RWPE2 (cell line): ENCODE data around the gene LRP1B.
A peak's percentile ranks its signal among the peaks of the same experiment; 100 is the strongest.

Experiments used
- ATAC-seq: fragments of 200-7000 bp; cut with Tn5 transposase; 3 replicates; pipeline ENCODE4 v1.9.1; 2021; ENCODE audit warnings: low read depth
- DNase-seq: peaks from one replicate; pipeline ENCODE4 v3.0.0-alpha.2; 2020; ENCODE audit warnings: low spot score
- H3K27ac ChIP-seq: fragments of 450-650 bp; 2 replicates; pipeline ENCODE4 v1.5.1; 2017; ENCODE audit warnings: mild to moderate bottlenecking; ENCODE audit not compliant: poor library complexity, severe bottlenecking
- H3K27me3 ChIP-seq: fragments of 250-450 bp; sonication (Bioruptor Pico); 2 replicates; pipeline ENCODE4 v1.5.1; 2021; ENCODE audit warnings: mild to moderate bottlenecking, moderate library complexity; ENCODE audit not compliant: insufficient read depth, poor library complexity, severe bottlenecking
- H3K36me3 ChIP-seq: fragments of 250-450 bp; sonication (Bioruptor Pico); 2 replicates; pipeline ENCODE4 v1.5.1; 2020; ENCODE audit warnings: low read depth, mild to moderate bottlenecking, moderate library complexity
- H3K4me1 ChIP-seq: fragments of 250-450 bp; sonication (Bioruptor Pico); 2 replicates; pipeline ENCODE4 v1.5.1; 2021; ENCODE audit warnings: mild to moderate bottlenecking, moderate library complexity; ENCODE audit not compliant: insufficient read depth, poor library complexity, severe bottlenecking
- H3K4me3 ChIP-seq: fragments of 250-450 bp; sonication (Bioruptor Pico); 2 replicates; pipeline ENCODE4 v1.5.1; 2021; ENCODE audit warnings: mild to moderate bottlenecking, moderate library complexity; ENCODE audit not compliant: severe bottlenecking
- H3K9me3 ChIP-seq: fragments of 250-450 bp; sonication (Bioruptor Pico); 2 replicates; pipeline ENCODE4 v1.5.1; 2021; ENCODE audit warnings: mild to moderate bottlenecking, moderate library complexity; ENCODE audit not compliant: severe bottlenecking
- TF ChIP-seq, protein P1 (sequence below): fragments of 450-650 bp; IDR thresholded peaks from one replicate; pipeline ENCODE4 v1.5.1; 2017; ENCODE audit warnings: mild to moderate bottlenecking, moderate library complexity; ENCODE audit not compliant: poor library complexity, severe bottlenecking

LRP1B gene

DNA sequence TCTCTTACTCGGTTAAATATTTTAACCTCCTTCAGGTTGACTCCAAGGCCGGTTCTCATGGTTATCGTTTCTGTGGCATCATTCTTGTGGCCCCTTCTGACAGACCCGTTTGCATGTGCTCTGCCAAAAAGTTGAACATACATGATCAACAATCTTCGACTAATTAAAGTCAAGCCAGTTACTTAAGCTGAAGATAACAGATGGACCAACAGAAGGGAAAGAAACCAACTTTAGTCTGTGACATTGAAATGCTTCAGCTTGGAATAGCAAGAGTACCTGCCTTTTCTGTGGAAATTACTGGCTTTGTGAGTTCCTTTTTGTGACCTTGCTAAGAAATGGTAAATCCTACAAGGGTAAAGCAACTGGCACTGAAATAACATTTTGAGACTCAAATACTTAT lies 1429.1 kb downstream of the LRP1B start:
- DNase-seq (no peak), ATAC-seq (no peak)
- Histone ChIP-seq H3K27me3 (no peaks in the 10 kb centered on the region), H3K36me3 (no peaks in the 10 kb centered on the region), H3K9me3 (peaks cover 3% of the 10 kb centered on the region), H3K27ac (no peak overlapping the region), H3K4me3 (no peak overlapping the region), H3K4me1 (no peaks in the 10 kb centered on the region)
- TF ChIP-seq, protein P1, sequence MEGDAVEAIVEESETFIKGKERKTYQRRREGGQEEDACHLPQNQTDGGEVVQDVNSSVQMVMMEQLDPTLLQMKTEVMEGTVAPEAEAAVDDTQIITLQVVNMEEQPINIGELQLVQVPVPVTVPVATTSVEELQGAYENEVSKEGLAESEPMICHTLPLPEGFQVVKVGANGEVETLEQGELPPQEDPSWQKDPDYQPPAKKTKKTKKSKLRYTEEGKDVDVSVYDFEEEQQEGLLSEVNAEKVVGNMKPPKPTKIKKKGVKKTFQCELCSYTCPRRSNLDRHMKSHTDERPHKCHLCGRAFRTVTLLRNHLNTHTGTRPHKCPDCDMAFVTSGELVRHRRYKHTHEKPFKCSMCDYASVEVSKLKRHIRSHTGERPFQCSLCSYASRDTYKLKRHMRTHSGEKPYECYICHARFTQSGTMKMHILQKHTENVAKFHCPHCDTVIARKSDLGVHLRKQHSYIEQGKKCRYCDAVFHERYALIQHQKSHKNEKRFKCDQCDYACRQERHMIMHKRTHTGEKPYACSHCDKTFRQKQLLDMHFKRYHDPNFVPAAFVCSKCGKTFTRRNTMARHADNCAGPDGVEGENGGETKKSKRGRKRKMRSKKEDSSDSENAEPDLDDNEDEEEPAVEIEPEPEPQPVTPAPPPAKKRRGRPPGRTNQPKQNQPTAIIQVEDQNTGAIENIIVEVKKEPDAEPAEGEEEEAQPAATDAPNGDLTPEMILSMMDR = no peak

DNA sequence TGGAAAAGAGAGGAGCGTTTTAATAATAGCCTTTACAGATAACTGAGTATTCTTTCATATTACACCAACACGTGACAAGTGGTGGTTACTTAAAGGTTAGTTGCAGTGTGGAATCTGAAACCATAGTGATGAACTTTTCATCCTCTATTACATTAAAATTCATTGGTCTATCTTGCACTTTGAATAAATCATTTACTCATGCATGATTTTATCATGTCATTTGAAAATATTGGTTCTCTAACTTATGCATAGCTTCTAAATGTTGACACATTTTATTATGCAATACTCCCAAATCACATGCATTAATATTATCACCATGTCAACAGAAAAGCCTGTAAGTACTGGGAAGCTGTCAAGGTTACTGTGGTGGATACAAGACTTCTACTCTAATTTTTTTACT lies 1432.2 kb downstream of the LRP1B start:
- Histone ChIP-seq H3K4me1 (no peaks in the 10 kb centered on the region), H3K36me3 (no peaks in the 10 kb centered on the region), H3K9me3 (peaks cover 3% of the 10 kb centered on the region), H3K27ac (no peak overlapping the region), H3K4me3 (no peak overlapping the region), H3K27me3 (no peaks in the 10 kb centered on the region)
- ATAC-seq = no peak
- TF ChIP-seq, protein P1 = no peak
- no peak for DNase-seq

DNA sequence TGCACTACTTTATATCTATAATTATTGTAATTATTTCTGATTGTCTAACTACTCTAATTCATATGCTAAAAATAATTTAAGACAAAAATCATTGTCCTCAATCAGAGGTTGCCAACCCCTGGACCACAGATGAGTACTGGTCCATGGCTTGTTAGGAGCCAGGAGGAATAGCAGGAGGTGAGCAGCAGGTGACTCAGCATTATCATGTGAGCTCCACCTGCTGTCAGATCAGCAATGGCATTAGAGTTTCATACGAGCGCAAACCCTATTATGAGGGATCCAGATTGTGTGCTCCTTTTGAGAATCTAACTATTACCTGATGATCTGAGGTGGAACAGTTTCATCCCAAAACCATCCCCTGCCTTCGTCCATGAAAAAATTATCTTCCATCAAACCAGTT lies 1434.4 kb downstream of the LRP1B start:
- DNase-seq (no peak), ATAC-seq (peak; percentile 70)
- no peak overlapping the region for H3K4me3 ChIP-seq
- no peaks in the 10 kb centered on the region for H3K27me3 ChIP-seq
- no peak overlapping the region for H3K27ac ChIP-seq
- peaks cover 3% of the 10 kb centered on the region for H3K9me3 ChIP-seq
- TF ChIP-seq, protein P1 = peak; percentile 38
- no peaks in the 10 kb centered on the region for H3K36me3 ChIP-seq
- H3K4me1 ChIP-seq = no peaks in the 10 kb centered on the region

DNA sequence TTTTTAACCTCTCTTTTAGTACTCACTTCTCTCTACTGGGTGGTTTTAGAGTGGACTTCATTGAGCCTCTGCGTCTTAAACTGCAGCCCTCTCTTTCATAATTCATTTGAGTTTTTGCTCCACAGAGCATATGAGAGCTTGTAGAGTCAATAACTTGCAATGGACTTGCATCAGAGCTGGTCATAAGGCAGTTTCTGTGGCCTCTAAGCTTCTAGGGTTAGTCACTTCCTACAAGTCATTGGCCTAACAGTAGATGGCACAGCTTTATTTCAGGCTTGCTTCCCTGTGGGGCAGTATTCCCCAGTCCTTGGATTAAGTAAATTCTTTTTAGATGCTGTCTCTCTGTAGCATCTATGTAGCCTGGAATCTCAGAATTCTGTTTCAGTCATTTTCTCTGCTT lies 1435.7 kb downstream of the LRP1B start:
- no peak overlapping the region for H3K4me3 ChIP-seq
- no peak overlapping the region for H3K27ac ChIP-seq
- H3K36me3 ChIP-seq = no peaks in the 10 kb centered on the region
- ATAC-seq = peak; percentile 81
- TF ChIP-seq, protein P1 = no peak
- H3K4me1 ChIP-seq = no peaks in the 10 kb centered on the region
- no peaks in the 10 kb centered on the region for H3K27me3 ChIP-seq
- DNase-seq = no peak
- H3K9me3 ChIP-seq = peaks cover 1% of the 10 kb centered on the region

DNA sequence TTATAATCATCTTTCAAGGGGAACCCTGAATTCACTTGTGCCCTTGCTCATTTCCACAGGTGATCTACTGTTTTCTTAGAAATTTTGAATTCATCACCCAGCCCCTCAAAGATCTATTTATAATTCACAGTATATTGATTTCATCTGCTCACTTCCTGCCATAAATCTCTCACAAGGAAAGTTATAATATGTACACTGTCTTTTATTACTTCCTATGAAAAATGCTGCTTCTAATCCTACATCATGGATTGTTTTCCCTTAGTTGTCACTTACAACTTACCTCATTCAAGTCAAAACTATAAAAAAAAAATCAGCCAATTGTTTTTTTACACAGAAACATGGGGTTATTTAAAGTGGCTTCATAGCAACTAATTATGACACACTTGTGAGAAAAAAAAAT lies 1443.0 kb downstream of the LRP1B start:
- Histone ChIP-seq H3K27me3 (no peaks in the 10 kb centered on the region), H3K9me3 (no peaks in the 10 kb centered on the region), H3K27ac (no peak overlapping the region), H3K4me3 (no peak overlapping the region), H3K4me1 (no peaks in the 10 kb centered on the region), H3K36me3 (no peaks in the 10 kb centered on the region)
- no peak for DNase-seq
- ATAC-seq = no peak
- TF ChIP-seq, protein P1 = no peak
